Neural cell (in vitro differentiated cells): ENCODE data around the gene SCUBE2. TPM values are rescaled to one million over a fixed set of nuclear protein-coding genes. Genes with fewer than 3 reads are reported as not detected.

Experiments used
- H2AFZ ChIP-seq: fragments of 200-600, 300-800 bp; sonication (generic), shearing (Covaris generic); 2 replicates; pipeline ENCODE4 v1.6.0; 2014; ENCODE audit warnings: low read depth, mild to moderate bottlenecking, antibody characterized with exemption, low read length, moderate library complexity
- H3F3A ChIP-seq: fragments of 200-600 bp; shearing (Covaris generic); 2 replicates; pipeline ENCODE4 v1.6.1; 2016; ENCODE audit warnings: mild to moderate bottlenecking, moderate library complexity, mixed read lengths, antibody characterized with exemption, low read length; ENCODE audit not compliant: insufficient read depth, poor library complexity, severe bottlenecking
- H3K27ac ChIP-seq: fragments of 200-600, 300-800 bp; sonication (generic), shearing (Covaris generic); 2 replicates; pipeline ENCODE4 v1.5.1; 2014; ENCODE audit warnings: mild to moderate bottlenecking, low read length, moderate library complexity
- H3K27me3 ChIP-seq: fragments of 300-800, 200-600 bp; sonication (generic), shearing (Covaris generic); 2 replicates; pipeline ENCODE4 v1.6.0; 2014; ENCODE audit warnings: mild to moderate bottlenecking, low read depth, low read length, moderate library complexity; ENCODE audit not compliant: insufficient read depth
- H3K36me3 ChIP-seq: fragments of 300-800, 200-600 bp; sonication (generic), shearing (Covaris generic); 2 replicates; pipeline ENCODE4 v1.5.1; 2014; ENCODE audit warnings: mild to moderate bottlenecking, antibody characterized with exemption, low read length, moderate library complexity; ENCODE audit not compliant: insufficient read depth
- H3K4me2 ChIP-seq: fragments of 300-800, 200-600 bp; sonication (generic), shearing (Covaris generic); 2 replicates; pipeline ENCODE4 v1.6.0; 2014; ENCODE audit warnings: mild to moderate bottlenecking, low read length
- H3K4me3 ChIP-seq: fragments of 300-800, 200-600 bp; sonication (generic), shearing (Covaris generic); 2 replicates; pipeline ENCODE4 v1.5.1; 2014; ENCODE audit warnings: mild to moderate bottlenecking, low read length, moderate library complexity
- H3K79me2 ChIP-seq: fragments of 200-600 bp; shearing (Covaris generic); replicated peaks from 2 replicates; pipeline ENCODE4 v1.6.0; 2014; ENCODE audit warnings: mild to moderate bottlenecking, low read length, moderate library complexity; ENCODE audit not compliant: insufficient read depth
- H3K9ac ChIP-seq: fragments of 300-800, 200-600 bp; sonication (generic), shearing (Covaris generic); 2 replicates; pipeline ENCODE4 v1.6.1; 2016; ENCODE audit warnings: mild to moderate bottlenecking, low read length, mixed read lengths
- H3K9me2 ChIP-seq: fragments of 200-600 bp; shearing (Covaris generic); 2 replicates; pipeline ENCODE4 v1.6.1; 2016; ENCODE audit warnings: mild to moderate bottlenecking, low read length, mixed read lengths; ENCODE audit not compliant: insufficient read depth
- H3K9me3 ChIP-seq: fragments of 200-600, 300-800 bp; sonication (generic), shearing (Covaris generic); 2 replicates; pipeline ENCODE4 v1.6.1; 2016; ENCODE audit warnings: mild to moderate bottlenecking, mixed run types, low read length, moderate library complexity, mixed read lengths
- H4K20me1 ChIP-seq: fragments of 200-600 bp; shearing (Covaris generic); 2 replicates; pipeline ENCODE4 v1.6.1; 2016; ENCODE audit warnings: mild to moderate bottlenecking, mixed run types; ENCODE audit not compliant: insufficient read depth
- CTCF ChIP-seq: fragments of 450-650 bp; IDR thresholded peaks from 2 replicates; pipeline ENCODE4 v1.5.1; 2014; ENCODE audit warnings: antibody characterized with exemption, mild to moderate bottlenecking, moderate library complexity; ENCODE audit not compliant: poor library complexity, severe bottlenecking
- EP300 ChIP-seq: fragments of 450-650 bp; conservative IDR thresholded peaks from 2 replicates; pipeline ENCODE4 v1.6.1; 2014; ENCODE audit warnings: antibody characterized with exemption, mild to moderate bottlenecking, moderate library complexity; ENCODE audit not compliant: poor library complexity, severe bottlenecking
- EZH2 ChIP-seq: fragments of 200-600, 300-800 bp; shearing (Covaris generic), sonication (generic); IDR thresholded peaks from 2 replicates; pipeline ENCODE4 v1.6.1; 2014; ENCODE audit warnings: antibody characterized with exemption, low read length, borderline replicate concordance, mild to moderate bottlenecking; ENCODE audit not compliant: insufficient read depth, poor library complexity, severe bottlenecking
- MXI1 ChIP-seq: fragments of 450-650 bp; conservative IDR thresholded peaks from 2 replicates; pipeline ENCODE4 v1.6.1; 2014; ENCODE audit warnings: antibody characterized with exemption, mild to moderate bottlenecking; ENCODE audit not compliant: poor library complexity, severe bottlenecking
- POLR2AphosphoS5 ChIP-seq: IDR thresholded peaks from 2 replicates; pipeline ENCODE4 v1.6.1; 2012
- RAD21 ChIP-seq: fragments of 450-650 bp; conservative IDR thresholded peaks from 2 replicates; pipeline ENCODE4 v1.6.1; 2014; ENCODE audit warnings: antibody characterized with exemption, mild to moderate bottlenecking, moderate library complexity
- REST ChIP-seq: IDR thresholded peaks from 2 replicates; pipeline ENCODE4 v1.6.1; 2012; ENCODE audit warnings: borderline replicate concordance
- SMC3 ChIP-seq: fragments of 450-650 bp; conservative IDR thresholded peaks from 2 replicates; pipeline ENCODE4 v1.6.1; 2014; ENCODE audit warnings: antibody characterized with exemption, mild to moderate bottlenecking, moderate library complexity; ENCODE audit not compliant: poor library complexity
- TAF1 ChIP-seq: IDR thresholded peaks from 2 replicates; pipeline ENCODE4 v1.6.1; 2012; ENCODE audit warnings: low read depth
- polyA plus RNA-seq: library from polyadenylated mRNA; depleted of rRNA; stranded (reverse); fragments of >200 nt; gene quantifications from 2 replicates; pipeline ENCODE4 v1.2.3, GENCODE V29; 2014

SCUBE2 gene
- polyA plus RNA-seq, 1 donor from 2014 or later = 2.6 TPM

GRCh38 chr11:9060700-9061111, 30.7 kb downstream of the SCUBE2 start:
- TF ChIP-seq CTCF (no peak), RAD21 (no peak), EZH2 (no peak), POLR2AphosphoS5 (no peak), MXI1 (no peak), TAF1 (no peak), SMC3 (no peak), REST (no peak), EP300 (no peak)
- Histone ChIP-seq H3K9me3 (no peaks in the 10 kb centered on the region), H3K9me2 (no peaks in the 10 kb centered on the region), H3K27ac (no peak overlapping the region), H2AFZ (no peak overlapping the region), H3K36me3 (no peaks in the 10 kb centered on the region), H3K27me3 (no peaks in the 10 kb centered on the region), H3K4me3 (no peak overlapping the region), H3K4me2 (no peak overlapping the region), H3K79me2 (no peaks in the 10 kb centered on the region), H3K9ac (no peak overlapping the region), H4K20me1 (no peaks in the 10 kb centered on the region), H3F3A (no peaks in the 10 kb centered on the region)

GRCh38 chr11:9059406-9059805, 32.0 kb downstream of the SCUBE2 start:
- Histone ChIP-seq H3K27me3 (no peaks in the 10 kb centered on the region), H3K79me2 (no peaks in the 10 kb centered on the region), H3F3A (no peaks in the 10 kb centered on the region), H3K4me3 (no peak overlapping the region), H3K27ac (no peak overlapping the region), H3K9ac (no peak overlapping the region), H3K9me3 (no peaks in the 10 kb centered on the region), H4K20me1 (no peaks in the 10 kb centered on the region), H3K9me2 (no peaks in the 10 kb centered on the region), H3K36me3 (no peaks in the 10 kb centered on the region), H2AFZ (no peak overlapping the region), H3K4me2 (no peak overlapping the region)
- TF ChIP-seq MXI1 (no peak), EP300 (no peak), SMC3 (no peak), TAF1 (no peak), REST (no peak), CTCF (no peak), EZH2 (no peak)
